ENCODE measurements around the gene KIRREL3.

The KIRREL3 gene

GRCh38 chr11:126901783-126902182 is 98.8 kb downstream of the KIRREL3 start:
- DNase-seq: no peak

- DNase-seq: no peak
These were observed 100.4 kb downstream of the KIRREL3 start for GRCh38 chr11:126899961-126900748.

GRCh38 chr11:126898802-126899201 is 101.8 kb downstream of the KIRREL3 start:
- DNase-seq: no peak

- no peak for DNase-seq
These were observed 103.1 kb downstream of the KIRREL3 start for GRCh38 chr11:126897430-126897829.

GRCh38 chr11:126896025-126896424 is 104.5 kb downstream of the KIRREL3 start:
- no peak for DNase-seq

- DNase-seq: no peak
These were observed 106.8 kb downstream of the KIRREL3 start for GRCh38 chr11:126893796-126894195.

GRCh38 chr11:126892756-126893155 is 107.8 kb downstream of the KIRREL3 start:
- no peak for DNase-seq

- no peak for DNase-seq
These were observed 108.9 kb downstream of the KIRREL3 start for GRCh38 chr11:126891556-126892217.

- no peak for DNase-seq
These were observed 110.0 kb downstream of the KIRREL3 start for GRCh38 chr11:126890561-126890960.

GRCh38 chr11:126888115-126888712 is 112.4 kb downstream of the KIRREL3 start:
- no peak for DNase-seq

- no peak for DNase-seq
These were observed 113.9 kb downstream of the KIRREL3 start for GRCh38 chr11:126886636-126887035.

GRCh38 chr11:126886085-126886484 is 114.5 kb downstream of the KIRREL3 start:
- DNase-seq: no peak

GRCh38 chr11:126884594-126884993 is 116.0 kb downstream of the KIRREL3 start:
- no peak for DNase-seq

GRCh38 chr11:126884192-126884591 is 116.4 kb downstream of the KIRREL3 start:
- DNase-seq: no peak

GRCh38 chr11:126880872-126881271 is 119.7 kb downstream of the KIRREL3 start:
- DNase-seq: no peak

- DNase-seq: no peak
These were observed 121.1 kb downstream of the KIRREL3 start for GRCh38 chr11:126879516-126879915.

GRCh38 chr11:126878913-126879482 is 121.6 kb downstream of the KIRREL3 start:
- no peak for DNase-seq

- DNase-seq: no peak
These were observed 125.7 kb downstream of the KIRREL3 start for GRCh38 chr11:126874831-126875230.

GRCh38 chr11:126874276-126874675 is 126.3 kb downstream of the KIRREL3 start:
- DNase-seq: no peak

GRCh38 chr11:126871792-126872191 is 128.8 kb downstream of the KIRREL3 start:
- DNase-seq: no peak

- no peak for DNase-seq
These were observed 130.5 kb downstream of the KIRREL3 start for GRCh38 chr11:126870021-126870420.

GRCh38 chr11:126868741-126869140 is 131.8 kb downstream of the KIRREL3 start:
- DNase-seq: no peak

- DNase-seq: no peak
These were observed 135.6 kb downstream of the KIRREL3 start for GRCh38 chr11:126864934-126865333.

Data from activated gamma-delta T cell treated with Interleukin-2 at 50 U/mL for 16 hours (primary cell).